ENCODE data around the gene NRXN2. TPM values are rescaled to one million over a fixed set of nuclear protein-coding genes. Genes with fewer than 3 reads are reported as not detected.

The NRXN2 gene
- total RNA-seq, 4 donors from 2014 or later: 1.6 to 4.2 (median 3.0) TPM

GRCh38 chr11:64750361-64751054 is 27.5 kb upstream of the NRXN2 start:
- H3K4me1 ChIP-seq: peaks cover 0 to 8% (median 0%) of the 10 kb centered on the region in 4 donors
- H3K9me3 ChIP-seq: no peaks in the 10 kb centered on the region
- no peaks in the 10 kb centered on the region for H3K36me3 ChIP-seq
- no peaks in the 10 kb centered on the region for H3K27me3 ChIP-seq
- TF ChIP-seq CTCF (IDR thresholded peaks at IDR 0.05) (no peak), POLR2A (IDR thresholded peaks at IDR 0.05) (no peak)
- H3K27ac ChIP-seq: peak overlapping the region in 1 of 4 donors; percentile 17
- H3K4me3 ChIP-seq: no peak overlapping the region
- DNase-seq: peak in 1 of 3 donors; percentile 29

GRCh38 chr11:64747961-64748665 is 25.1 kb upstream of the NRXN2 start:
- no peaks in the 10 kb centered on the region for H3K9me3 ChIP-seq
- TF ChIP-seq CTCF (IDR thresholded peaks at IDR 0.05): no peak
- TF ChIP-seq POLR2A (IDR thresholded peaks at IDR 0.05): no peak
- H3K27ac ChIP-seq: peak overlapping the region in 2 of 4 donors; percentile 23 to 98
- H3K36me3 ChIP-seq: no peaks in the 10 kb centered on the region
- no peak for DNase-seq
- H3K27me3 ChIP-seq: no peaks in the 10 kb centered on the region
- H3K4me3 ChIP-seq: no peak overlapping the region
- H3K4me1 ChIP-seq: peaks cover 0 to 26% (median 0%) of the 10 kb centered on the region in 4 donors

- TF ChIP-seq CTCF (IDR thresholded peaks at IDR 0.05) (no peak), POLR2A (IDR thresholded peaks at IDR 0.05) (no peak)
- Histone ChIP-seq H3K27ac (peak overlapping the region; percentile 83 to 98 (median 88)), H3K27me3 (peaks cover 0 to 4% of the 10 kb centered on the region in 2 donors), H3K4me3 (peak overlapping the region in 1 of 4 donors; percentile 64), H3K9me3 (no peaks in the 10 kb centered on the region), H3K4me1 (peaks cover 0 to 42% (median 5%) of the 10 kb centered on the region in 4 donors), H3K36me3 (no peaks in the 10 kb centered on the region)
- no peak for DNase-seq
Measured at GRCh38 chr11:64746486-64746885, 23.5 kb upstream of the NRXN2 start.

- TF ChIP-seq CTCF (IDR thresholded peaks at IDR 0.05): no peak
- TF ChIP-seq POLR2A (IDR thresholded peaks at IDR 0.05): peak in 1 of 2 donors; percentile 39
- Histone ChIP-seq H3K27me3 (peaks cover 0 to 4% of the 10 kb centered on the region in 2 donors), H3K4me1 (peaks cover 0 to 44% (median 5%) of the 10 kb centered on the region in 4 donors)
Measured at GRCh38 chr11:64745521-64746328, 22.7 kb upstream of the NRXN2 start.

GRCh38 chr11:64745189-64745520 is 22.2 kb upstream of the NRXN2 start:
- Histone ChIP-seq H3K4me1 (peaks cover 0 to 44% (median 5%) of the 10 kb centered on the region in 4 donors), H3K9me3 (no peaks in the 10 kb centered on the region), H3K27me3 (peaks cover 0 to 4% of the 10 kb centered on the region in 2 donors), H3K4me3 (peak overlapping the region; percentile 59 to 78 (median 62)), H3K27ac (peak overlapping the region; percentile 83 to 98 (median 88)), H3K36me3 (no peaks in the 10 kb centered on the region)
- peak; percentile 74 to 97 (median 96) for DNase-seq
- no peak for TF ChIP-seq CTCF (IDR thresholded peaks at IDR 0.05)
- no peak for TF ChIP-seq POLR2A (IDR thresholded peaks at IDR 0.05)

More at GRCh38 chr11:64745521-64746328, 22.7 kb upstream of the NRXN2 start:
- Histone ChIP-seq H3K4me3 (peak overlapping the region; percentile 59 to 78 (median 62)), H3K36me3 (no peaks in the 10 kb centered on the region), H3K27ac (peak overlapping the region; percentile 83 to 98 (median 88)), H3K9me3 (no peaks in the 10 kb centered on the region)
- peak; percentile 68 to 91 (median 83) for DNase-seq
